GM12873 (cell line): ENCODE data around the gene MCTP1.

Experiments used
- TF ChIP-seq, protein P1 (sequence below): IDR thresholded peaks from 2 replicates; pipeline ENCODE4 v1.5.1; 2012; ENCODE audit warnings: low read depth, mild to moderate bottlenecking, moderate library complexity, low read length, control low read depth; ENCODE audit not compliant: insufficient read depth; ENCODE audit errors: missing control alignments

The MCTP1 gene

DNA sequence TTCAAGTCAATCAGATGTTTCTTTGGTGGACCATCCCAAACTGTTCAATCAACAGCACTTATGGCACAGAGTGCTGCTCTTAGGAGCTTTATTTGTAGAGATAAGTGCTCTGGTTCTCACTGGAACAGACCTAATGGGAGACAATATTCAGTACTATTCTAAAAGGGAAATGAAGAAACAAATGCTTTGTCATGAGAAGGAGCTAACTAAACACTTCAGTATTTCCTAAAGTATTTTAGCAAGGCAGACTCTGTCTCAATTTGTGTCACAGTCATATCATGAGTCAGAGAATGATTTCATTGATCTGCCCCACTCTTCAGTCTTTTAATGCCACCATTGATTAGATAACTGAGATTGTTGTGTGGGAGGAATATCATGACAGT lies 491.1 kb downstream of the MCTP1 start:
- TF ChIP-seq, protein P1, sequence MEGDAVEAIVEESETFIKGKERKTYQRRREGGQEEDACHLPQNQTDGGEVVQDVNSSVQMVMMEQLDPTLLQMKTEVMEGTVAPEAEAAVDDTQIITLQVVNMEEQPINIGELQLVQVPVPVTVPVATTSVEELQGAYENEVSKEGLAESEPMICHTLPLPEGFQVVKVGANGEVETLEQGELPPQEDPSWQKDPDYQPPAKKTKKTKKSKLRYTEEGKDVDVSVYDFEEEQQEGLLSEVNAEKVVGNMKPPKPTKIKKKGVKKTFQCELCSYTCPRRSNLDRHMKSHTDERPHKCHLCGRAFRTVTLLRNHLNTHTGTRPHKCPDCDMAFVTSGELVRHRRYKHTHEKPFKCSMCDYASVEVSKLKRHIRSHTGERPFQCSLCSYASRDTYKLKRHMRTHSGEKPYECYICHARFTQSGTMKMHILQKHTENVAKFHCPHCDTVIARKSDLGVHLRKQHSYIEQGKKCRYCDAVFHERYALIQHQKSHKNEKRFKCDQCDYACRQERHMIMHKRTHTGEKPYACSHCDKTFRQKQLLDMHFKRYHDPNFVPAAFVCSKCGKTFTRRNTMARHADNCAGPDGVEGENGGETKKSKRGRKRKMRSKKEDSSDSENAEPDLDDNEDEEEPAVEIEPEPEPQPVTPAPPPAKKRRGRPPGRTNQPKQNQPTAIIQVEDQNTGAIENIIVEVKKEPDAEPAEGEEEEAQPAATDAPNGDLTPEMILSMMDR: no peak

DNA sequence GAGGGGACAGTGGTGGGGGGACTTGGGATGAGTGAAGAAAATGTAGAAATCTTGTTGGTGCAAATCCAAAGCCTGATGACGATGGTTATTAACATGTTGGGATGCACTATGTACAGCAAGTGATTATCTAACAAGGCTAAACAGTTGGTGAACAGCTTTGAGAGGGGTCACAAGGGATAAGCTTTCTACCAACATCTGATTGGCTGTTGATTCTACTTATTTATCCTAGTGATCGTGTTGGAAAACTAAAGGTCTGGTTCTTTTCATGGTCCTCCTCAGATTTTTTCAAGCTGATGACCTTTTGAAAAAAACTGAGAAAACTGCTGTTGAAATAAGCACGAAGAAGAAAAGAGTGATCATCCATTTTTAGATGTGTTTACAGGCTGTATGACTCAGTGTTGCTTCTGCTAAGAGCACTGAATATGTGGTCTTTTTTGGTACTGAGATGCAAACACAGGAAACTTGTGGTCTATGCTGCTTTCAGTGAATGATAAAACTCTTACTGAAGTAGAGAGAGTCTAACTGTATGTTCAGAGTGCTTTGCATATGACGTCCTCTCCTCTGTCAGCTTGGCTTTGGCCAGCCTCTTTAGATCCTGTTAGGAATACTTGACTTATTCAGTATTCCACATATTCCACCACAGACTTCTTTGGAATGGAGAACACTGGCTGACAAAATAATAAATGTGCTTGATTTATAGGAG lies 491.6 kb downstream of the MCTP1 start:
- TF ChIP-seq, protein P1: no peak

DNA sequence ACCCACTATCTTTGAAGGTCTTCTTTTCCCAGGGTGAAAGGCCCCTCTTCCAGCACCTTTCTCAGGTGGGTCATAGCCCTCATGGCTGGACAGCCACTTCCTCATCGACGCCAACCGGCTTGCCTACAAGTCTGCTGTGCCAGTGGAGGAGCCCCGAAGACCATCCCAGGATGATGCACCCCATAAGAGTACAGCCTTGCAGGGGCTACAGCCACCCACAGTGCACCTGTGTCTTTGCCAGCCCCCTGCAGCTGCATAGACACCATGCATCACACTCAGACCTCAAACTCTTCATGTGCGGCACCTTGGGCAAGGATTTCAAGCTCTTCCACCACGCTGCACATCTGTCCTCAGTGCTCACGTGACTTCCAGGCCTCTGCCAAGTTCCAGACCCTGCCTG lies 493.1 kb downstream of the MCTP1 start:
- TF ChIP-seq, protein P1: no peak

DNA sequence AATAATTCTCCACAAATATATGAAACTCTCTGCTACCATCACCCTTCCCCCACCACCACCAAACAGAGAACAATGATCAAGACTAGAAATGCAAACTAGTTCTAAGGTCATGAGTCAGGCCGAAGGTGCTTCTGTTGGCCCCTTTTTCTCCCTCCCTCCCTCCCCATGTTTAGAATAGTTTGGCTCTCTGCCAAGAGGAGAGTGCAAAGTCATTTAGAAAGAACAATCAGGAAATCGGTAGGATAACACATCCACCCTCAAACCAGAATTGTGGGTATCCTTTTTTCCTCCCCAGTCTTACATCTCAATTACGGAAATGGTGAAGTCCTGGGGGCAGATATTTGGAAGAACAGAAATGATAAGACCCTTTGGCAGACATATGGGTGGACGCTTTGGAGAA lies 496.4 kb downstream of the MCTP1 start:
- TF ChIP-seq, protein P1: no peak

DNA sequence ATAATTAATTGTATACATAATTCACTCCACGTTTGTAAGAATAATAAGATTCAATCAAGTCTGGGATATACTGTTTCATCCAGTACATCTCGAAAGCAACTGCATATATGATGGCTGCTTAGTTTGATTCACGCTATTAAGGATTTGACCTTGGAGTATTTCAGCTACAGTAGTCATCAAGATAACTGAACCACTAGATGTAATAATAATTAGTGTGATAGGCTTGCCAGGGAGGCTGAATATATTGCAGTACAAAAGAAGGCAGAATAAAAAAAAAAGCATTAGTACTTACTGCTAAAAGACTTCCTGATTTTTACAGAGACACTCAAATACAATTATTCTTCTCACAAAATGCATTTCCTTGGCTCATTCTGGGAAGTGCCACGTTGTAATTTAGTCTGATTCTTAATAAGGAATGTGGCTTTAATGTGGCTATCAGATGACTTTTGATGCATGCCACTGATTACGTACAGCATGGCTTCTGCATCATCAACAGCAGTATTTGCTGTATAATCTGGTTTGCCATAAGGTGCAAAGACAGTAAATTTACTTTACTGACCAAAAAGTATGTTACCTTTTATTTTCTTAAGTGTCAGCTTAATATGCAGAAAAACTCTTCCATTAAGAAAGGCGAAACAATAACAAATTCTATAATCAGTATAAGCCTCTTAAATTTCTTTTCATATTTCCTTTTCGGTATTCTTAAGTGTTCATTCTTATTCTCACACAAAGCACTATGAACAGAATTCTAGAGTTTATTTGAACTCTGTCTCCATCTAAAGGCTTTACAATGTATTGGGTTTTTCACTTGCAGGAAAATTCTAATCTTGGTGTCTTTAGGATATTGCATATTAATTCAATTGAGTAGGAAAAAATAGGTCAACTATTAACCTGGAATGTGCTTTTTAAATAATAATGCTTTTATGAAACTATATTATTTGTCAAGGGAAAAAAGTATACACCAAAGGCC lies 500.1 kb downstream of the MCTP1 start:
- TF ChIP-seq, protein P1: no peak

DNA sequence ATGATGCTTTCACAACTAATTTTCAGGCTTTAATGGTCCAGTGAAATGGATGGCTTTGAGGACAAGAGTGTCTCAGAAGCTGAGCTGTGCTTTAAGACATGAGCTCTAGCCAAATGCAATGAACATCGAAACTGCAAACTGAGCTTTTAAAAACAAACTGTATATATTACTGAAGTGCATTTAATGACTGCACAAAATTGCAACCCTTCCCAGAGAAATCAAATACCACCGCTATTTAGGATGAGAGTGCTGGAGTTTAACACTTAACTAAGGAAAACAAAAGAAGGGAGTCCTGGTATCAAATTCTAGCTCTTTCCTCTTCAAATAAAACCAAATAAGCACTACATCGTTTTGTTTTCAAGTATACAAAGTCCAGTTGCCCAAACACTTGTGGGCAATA lies 502.5 kb downstream of the MCTP1 start:
- TF ChIP-seq, protein P1: no peak

DNA sequence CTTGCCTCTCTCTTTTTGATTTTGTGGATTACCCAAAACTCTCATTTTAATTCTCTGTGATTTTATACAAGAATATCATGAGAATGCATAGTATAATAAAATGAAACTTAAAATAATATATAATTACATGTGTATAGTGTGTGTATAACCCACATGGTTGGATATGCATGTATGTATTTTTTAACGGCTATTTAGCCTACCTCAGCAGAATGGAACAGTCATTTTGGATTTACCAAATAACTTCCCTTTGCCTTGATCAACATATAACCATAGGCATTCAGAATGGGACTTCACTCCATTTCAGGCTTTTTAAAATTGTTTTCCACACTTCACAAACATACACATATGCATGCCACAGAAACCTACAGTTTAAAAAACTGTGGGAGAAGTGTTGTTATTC lies 505.2 kb downstream of the MCTP1 start:
- TF ChIP-seq, protein P1: no peak
